K562 (cell line): ENCODE results near the gene DZIP3. TPM values are rescaled to one million over a fixed set of nuclear protein-coding genes. Genes with fewer than 3 reads are reported as not detected.

Source experiments
- ATAC-seq: fragments of 200-7000 bp; cut with Tn5 transposase; 3 replicates; pipeline ENCODE4 v1.9.1; 2020; ENCODE audit warnings: moderate library complexity
- BruUV-seq: library from RNA; stranded (reverse); fragments of 400-500 nt; replicated peaks from 2 replicates; lab custom pipeline; 2021; lab: Mats Ljungman, UMichigan
- CTCF ChIA-PET: fragments of 300-600 bp; formaldehyde crosslinking; extraction: SDS; loops from one replicate; lab custom pipeline; 2021; ENCODE audit warnings: low intra/inter-chr PET ratio; lab: Yijun Ruan, JAX
- POLR2A ChIA-PET: fragments of 300-600, 350-650 bp; sonication (Branson Sonifier 250); formaldehyde crosslinking; extraction: SDS; loops from one replicate; lab custom pipeline; 2021; ENCODE audit warnings: antibody characterized with exemption, inconsistent platforms; lab: Yijun Ruan, JAX
- DNase-seq, 4 experiments: peaks; one replicate each; pipeline versions ENCODE4 v3.0.0 to v3.0.0-alpha.2; 2011 to 2018; ENCODE audit warnings: low spot score in 3 of 4, mixed read lengths in 3 of 4; ENCODE audit errors: extremely low read depth in 1 of 4
- FAIRE-seq: peaks from 2 replicates; lab custom pipeline; 2011; peaks lifted over from hg19 to GRCh38; lab: Jason Lieb, UNC
- H2AFZ ChIP-seq: 2 replicates; pipeline ENCODE4 v1.6.0; 2011; ENCODE audit warnings: low read depth, low read length, control low read depth, inconsistent platforms
- H3K27ac ChIP-seq: fragments of 200-600 bp; 3 replicates; pipeline ENCODE4 v1.8.0; 2011; ENCODE audit warnings: low read depth, mild to moderate bottlenecking, control low read depth, inconsistent platforms, low read length, moderate library complexity, mixed read lengths; ENCODE audit errors: extremely low read depth
- H3K27me3 ChIP-seq, 2 experiments: fragments of 300-600 bp in 1 of 2; 2 replicates in 1 of 2; 3 replicates in 1 of 2; pipeline versions ENCODE4 v1.6.0 to v1.8.0; 2011; ENCODE audit warnings: inconsistent platforms in 2 of 2, low read length in 2 of 2, mild to moderate bottlenecking in 1 of 2, mixed read lengths in 1 of 2, moderate library complexity in 1 of 2; ENCODE audit not compliant: control insufficient read depth in 2 of 2, insufficient read depth in 2 of 2
- H3K36me3 ChIP-seq: fragments of 300-600 bp; 3 replicates; pipeline ENCODE4 v1.8.0; 2011; ENCODE audit warnings: mild to moderate bottlenecking, low read length, inconsistent platforms; ENCODE audit not compliant: control insufficient read depth, insufficient read depth
- H3K4me1 ChIP-seq, 2 experiments: fragments of 200-600 bp in 1 of 2; replicated peaks in 1 of 2; 2 replicates in 1 of 2; 3 replicates in 1 of 2; pipeline versions ENCODE4 v1.5.1 to v1.8.0; 2011; ENCODE audit warnings: inconsistent platforms in 2 of 2, low read length in 2 of 2, mild to moderate bottlenecking in 1 of 2, mixed read lengths in 1 of 2, moderate library complexity in 1 of 2; ENCODE audit not compliant: control insufficient read depth in 2 of 2, insufficient read depth in 2 of 2
- H3K4me2 ChIP-seq: 2 replicates; pipeline ENCODE4 v1.6.1; 2011; ENCODE audit warnings: low read length, control low read depth, inconsistent platforms, mixed read lengths; ENCODE audit not compliant: insufficient read depth
- H3K4me3 ChIP-seq: fragments of 200-600 bp; sonication (generic), shearing (Covaris generic); 2 replicates; pipeline ENCODE4 v1.5.1; 2016; ENCODE audit warnings: control low read depth, inconsistent platforms
- H3K79me2 ChIP-seq: fragments of 200-600 bp; 3 replicates; pipeline ENCODE4 v1.8.0; 2011; ENCODE audit warnings: low read length, inconsistent platforms; ENCODE audit not compliant: control insufficient read depth, insufficient read depth
- H3K9ac ChIP-seq, 2 experiments: 2 replicates each; pipeline versions ENCODE4 v1.6.0 to v1.6.1; 2011; ENCODE audit warnings: low read depth in 2 of 2, low read length in 2 of 2, control low read depth in 1 of 2, inconsistent platforms in 1 of 2, mild to moderate bottlenecking in 1 of 2, mixed read lengths in 1 of 2; ENCODE audit not compliant: insufficient read depth in 1 of 2
- H3K9me1 ChIP-seq: one replicate; pipeline ENCODE4 v1.6.0; 2011; ENCODE audit warnings: inconsistent platforms, mild to moderate bottlenecking, low read length, moderate library complexity; ENCODE audit not compliant: control insufficient read depth, insufficient read depth
- H3K9me3 ChIP-seq: replicated peaks from 2 replicates; pipeline ENCODE4 v1.5.1; 2011; ENCODE audit warnings: low read depth, low read length, inconsistent platforms; ENCODE audit not compliant: control insufficient read depth, insufficient read depth
- H4K20me1 ChIP-seq: replicated peaks from 2 replicates; pipeline ENCODE4 v1.6.1; 2011; ENCODE audit warnings: low read length, inconsistent platforms, mixed read lengths; ENCODE audit not compliant: control insufficient read depth, insufficient read depth
- CCAR2 ChIP-seq: fragments of 200-400 bp; formaldehyde crosslinking; IDR thresholded peaks from 2 replicates; pipeline ENCODE4 v1.6.1; 2017; ENCODE audit warnings: mild to moderate bottlenecking, low read depth, low read length
- EHMT2 ChIP-seq: fragments of 450-650 bp; IDR thresholded peaks from 2 replicates; pipeline ENCODE4 v1.6.1; 2018; ENCODE audit warnings: antibody characterized with exemption
- MYNN ChIP-seq, 2 experiments: sonication (generic); formaldehyde crosslinking in 1 of 2; IDR thresholded peaks; 2 replicates each; pipeline versions ENCODE4 v1.5.0 to v1.6.1; 2016 to 2020; ENCODE audit warnings: antibody characterized with exemption in 1 of 2, missing genetic modification reagents in 1 of 2
- WGBS: fragments of 100-300 bp; shearing (Covaris generic); methylation state at CpG from one replicate; pipeline ENCODE4 v1.1.6; 2016; ENCODE audit warnings: low coverage, mixed read lengths; ENCODE audit not compliant: insufficient coverage; ENCODE audit errors: missing lambda C conversion rate; 5-methylcytosine and 5-hydroxymethylcytosine counted together
- in situ Hi-C: fragments of 300-500 bp; cut with MboI; formaldehyde crosslinking; loops from 4 replicates; pipeline ENCODE4 v1.15.0; 2018; ENCODE audit warnings: inconsistent platforms, mixed read lengths
- intact Hi-C: fragments of 100-400 bp; cut with micrococcal nuclease; formaldehyde crosslinking; loops from 2 replicates; pipeline ENCODE4 v1.14.2; 2022
- polyA plus RNA-seq, 8 experiments: library from polyadenylated mRNA; depleted of rRNA in 4 of 8; stranded (reverse) in 5 of 8; unstranded in 3 of 8; fragments of >200 nt; fragmentation: Nextera tagmentation in 2 of 8; fragmentation: Illumina TruSeq in 1 of 8; extraction: Ambion mirVana in 2 of 8; extraction: Trizol in 1 of 8; gene quantifications; 2 replicates each; pipeline versions ENCODE4 v1.2.1 to v1.2.3, GENCODE V29; 2011 to 2014; ENCODE audit warnings: inconsistent platforms in 1 of 8, missing spikeins in 1 of 8
- total RNA-seq, 7 experiments: library from RNA; depleted of rRNA in 6 of 7; stranded (reverse); fragments of >200 nt in 6 of 7; fragmentation: Illumina TruSeq in 2 of 7; extraction: Trizol in 2 of 7; gene quantifications; 2 replicates each; pipeline versions ENCODE4 v1.2.1 to v1.2.3, GENCODE V29; 2011 to 2021; ENCODE audit warnings: low replicate concordance in 1 of 7
- TF ChIP-seq, protein P1 (sequence below): sonication (generic); formaldehyde crosslinking; IDR thresholded peaks from 2 replicates; pipeline ENCODE4 v1.8.0; 2023; ENCODE audit warnings: missing genetic modification reagents, mild to moderate bottlenecking, borderline replicate concordance
- TF ChIP-seq, protein P2 (sequence below): fragments of 250-450 bp; sonication (Bioruptor Pico); IDR thresholded peaks from 2 replicates; pipeline ENCODE4 v1.8.0; 2021; ENCODE audit warnings: moderate library complexity, mild to moderate bottlenecking, inconsistent platforms

The DZIP3 gene
- total and polyA plus RNA-seq, 9 of the 15 experiments (the other 6 are each of a cell fraction or from before 2014, with no cell fraction given) = 3.5 to 9.7 (median 5.7) TPM

DNA sequence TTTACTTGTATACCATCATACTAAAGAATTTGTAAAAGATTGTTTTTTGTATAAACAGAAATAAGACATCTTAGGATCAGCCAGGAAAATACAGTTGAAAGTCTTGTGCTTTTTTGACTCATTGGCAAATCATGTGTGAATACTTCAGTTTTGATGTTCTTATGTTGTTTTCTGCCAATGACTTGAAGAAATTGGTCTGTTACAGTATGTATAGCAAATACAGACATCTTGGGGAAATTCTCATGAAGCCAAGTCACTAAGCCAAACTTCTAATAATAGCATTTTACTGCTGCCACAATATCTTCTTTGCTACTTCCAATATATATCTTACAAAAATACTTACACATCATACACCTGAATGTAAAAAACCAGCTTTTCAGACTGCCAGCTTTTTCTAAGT is 83.2 kb downstream of the DZIP3 start (continued):
- TF ChIP-seq, protein P1, sequence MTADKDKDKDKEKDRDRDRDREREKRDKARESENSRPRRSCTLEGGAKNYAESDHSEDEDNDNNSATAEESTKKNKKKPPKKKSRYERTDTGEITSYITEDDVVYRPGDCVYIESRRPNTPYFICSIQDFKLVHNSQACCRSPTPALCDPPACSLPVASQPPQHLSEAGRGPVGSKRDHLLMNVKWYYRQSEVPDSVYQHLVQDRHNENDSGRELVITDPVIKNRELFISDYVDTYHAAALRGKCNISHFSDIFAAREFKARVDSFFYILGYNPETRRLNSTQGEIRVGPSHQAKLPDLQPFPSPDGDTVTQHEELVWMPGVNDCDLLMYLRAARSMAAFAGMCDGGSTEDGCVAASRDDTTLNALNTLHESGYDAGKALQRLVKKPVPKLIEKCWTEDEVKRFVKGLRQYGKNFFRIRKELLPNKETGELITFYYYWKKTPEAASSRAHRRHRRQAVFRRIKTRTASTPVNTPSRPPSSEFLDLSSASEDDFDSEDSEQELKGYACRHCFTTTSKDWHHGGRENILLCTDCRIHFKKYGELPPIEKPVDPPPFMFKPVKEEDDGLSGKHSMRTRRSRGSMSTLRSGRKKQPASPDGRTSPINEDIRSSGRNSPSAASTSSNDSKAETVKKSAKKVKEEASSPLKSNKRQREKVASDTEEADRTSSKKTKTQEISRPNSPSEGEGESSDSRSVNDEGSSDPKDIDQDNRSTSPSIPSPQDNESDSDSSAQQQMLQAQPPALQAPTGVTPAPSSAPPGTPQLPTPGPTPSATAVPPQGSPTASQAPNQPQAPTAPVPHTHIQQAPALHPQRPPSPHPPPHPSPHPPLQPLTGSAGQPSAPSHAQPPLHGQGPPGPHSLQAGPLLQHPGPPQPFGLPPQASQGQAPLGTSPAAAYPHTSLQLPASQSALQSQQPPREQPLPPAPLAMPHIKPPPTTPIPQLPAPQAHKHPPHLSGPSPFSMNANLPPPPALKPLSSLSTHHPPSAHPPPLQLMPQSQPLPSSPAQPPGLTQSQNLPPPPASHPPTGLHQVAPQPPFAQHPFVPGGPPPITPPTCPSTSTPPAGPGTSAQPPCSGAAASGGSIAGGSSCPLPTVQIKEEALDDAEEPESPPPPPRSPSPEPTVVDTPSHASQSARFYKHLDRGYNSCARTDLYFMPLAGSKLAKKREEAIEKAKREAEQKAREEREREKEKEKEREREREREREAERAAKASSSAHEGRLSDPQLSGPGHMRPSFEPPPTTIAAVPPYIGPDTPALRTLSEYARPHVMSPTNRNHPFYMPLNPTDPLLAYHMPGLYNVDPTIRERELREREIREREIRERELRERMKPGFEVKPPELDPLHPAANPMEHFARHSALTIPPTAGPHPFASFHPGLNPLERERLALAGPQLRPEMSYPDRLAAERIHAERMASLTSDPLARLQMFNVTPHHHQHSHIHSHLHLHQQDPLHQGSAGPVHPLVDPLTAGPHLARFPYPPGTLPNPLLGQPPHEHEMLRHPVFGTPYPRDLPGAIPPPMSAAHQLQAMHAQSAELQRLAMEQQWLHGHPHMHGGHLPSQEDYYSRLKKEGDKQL = no peak
- no peak for TF ChIP-seq CCAR2
- TF ChIP-seq EHMT2 = no peak
- no peak for TF ChIP-seq MYNN (IDR thresholded peaks at IDR 0.05)
- no peak for TF ChIP-seq MYNN (CRISPR knock-in tag; IDR thresholded peaks at IDR 0.05)

DNA sequence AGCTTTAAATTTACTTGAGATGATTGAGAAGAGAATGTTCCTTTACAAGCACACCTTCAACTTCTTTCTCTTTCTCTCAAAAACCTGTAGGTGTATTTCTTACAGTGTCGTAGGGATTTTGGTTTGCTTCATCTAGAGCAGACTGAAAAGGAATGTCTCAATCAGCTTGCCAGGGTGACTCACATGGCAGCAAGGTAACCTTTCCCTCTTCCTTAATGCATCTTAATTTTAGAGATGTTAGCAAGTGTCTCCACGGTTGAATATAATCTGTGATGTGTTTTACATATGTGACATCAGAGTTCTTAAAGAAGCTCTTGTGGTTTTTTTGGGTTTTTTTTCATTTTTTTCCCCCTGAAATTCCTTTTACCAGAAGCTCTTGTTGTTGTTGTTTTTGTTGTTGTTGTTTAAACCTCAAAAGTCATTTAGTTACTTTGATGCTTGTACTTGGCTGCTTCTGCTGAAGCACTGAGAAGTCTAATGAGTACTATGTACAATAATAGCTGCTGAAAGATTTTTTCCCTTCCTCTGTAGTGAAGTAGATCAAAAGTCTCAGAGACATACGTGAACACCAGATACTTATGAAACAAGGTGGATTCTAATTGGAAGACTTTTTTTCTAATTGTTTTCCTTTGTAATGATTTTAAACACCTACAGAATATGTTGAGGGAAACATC is 84.6 kb downstream of the DZIP3 start:
- H3K27me3 ChIP-seq = no peaks in the 10 kb centered on the region
- WGBS = 37% methylated on average over 3 of the region's 3 CpGs
- no peak overlapping the region for H2AFZ ChIP-seq
- no peak overlapping the region for H3K9ac ChIP-seq
- no peaks in the 10 kb centered on the region for H3K36me3 ChIP-seq
- TF ChIP-seq, protein P2, sequence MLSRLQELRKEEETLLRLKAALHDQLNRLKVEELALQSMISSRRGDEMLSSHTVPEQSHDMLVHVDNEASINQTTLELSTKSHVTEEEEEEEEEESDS (CRISPR knock-in tag) = no peak
- no peak overlapping the region for H3K4me2 ChIP-seq
- no peaks in the 10 kb centered on the region for H3K79me2 ChIP-seq
- CTCF ChIA-PET = no interaction called here
- ATAC-seq (no peak), DNase-seq (no peak), FAIRE-seq (no peak)
- in situ Hi-C loops = no loop called here
- H3K4me3 ChIP-seq = no peak overlapping the region
- H3K9me1 ChIP-seq = no peaks in the 10 kb centered on the region
- intact Hi-C loops = no loop called here
- H3K27ac ChIP-seq = no peak overlapping the region
- POLR2A ChIA-PET = no interaction called here
- no TSS peak for BruUV-seq
- no peaks in the 10 kb centered on the region for H4K20me1 ChIP-seq
- H3K4me1 ChIP-seq = peaks cover 0 to 2% of the 10 kb centered on the region in 2 experiments; a peak in 1 of 5 replicates
- no peaks in the 10 kb centered on the region for H3K9me3 ChIP-seq
